NCI-H82 (cell line): ENCODE data around the gene QPCT.
"Not testable (repeated sequence)": the region's sequence is repeated elsewhere in the genome, so short reads cannot be mapped to it uniquely, and the experiment has no call there.

ENCODE experiments used
- DNase-seq: peaks from one replicate; lab custom pipeline; 2025; lab: John Stamatoyannopoulos, UW

Gene QPCT

GRCh38 chr2:37344453-37345361 lies at the start of gene QPCT:
QPCT (plus strand) TSS chr2:37344630; CDS start chr2:37344732, 102 bp downstream.
- DNase-seq: peak; percentile 29

GRCh38 chr2:37294858-37295257 lies 49.6 kb upstream of the QPCT start:
- DNase-seq: not testable (repeated sequence)

- DNase-seq: no peak
Observed at GRCh38 chr2:37295469-37296073, 48.9 kb upstream of the QPCT start.

- no peak for DNase-seq
Observed at GRCh38 chr2:37297632-37298031, 46.8 kb upstream of the QPCT start.

GRCh38 chr2:37300146-37300545 lies 44.3 kb upstream of the QPCT start:
- no peak for DNase-seq

- no peak for DNase-seq
Observed at GRCh38 chr2:37300578-37300977, 43.9 kb upstream of the QPCT start.

- DNase-seq: peak; percentile 54
Observed at GRCh38 chr2:37301408-37301807, 43.0 kb upstream of the QPCT start.

- no peak for DNase-seq
Observed at GRCh38 chr2:37302701-37303252, 41.7 kb upstream of the QPCT start.

- peak; percentile 87 for DNase-seq
Observed at GRCh38 chr2:37306024-37306423, 38.4 kb upstream of the QPCT start.

GRCh38 chr2:37307500-37307899 lies 36.9 kb upstream of the QPCT start:
- DNase-seq: no peak

- no peak for DNase-seq
Observed at GRCh38 chr2:37315364-37315763, 29.1 kb upstream of the QPCT start.

- DNase-seq: no peak
Observed at GRCh38 chr2:37316181-37316580, 28.2 kb upstream of the QPCT start.

GRCh38 chr2:37317746-37318145 lies 26.7 kb upstream of the QPCT start:
- DNase-seq: no peak

- no peak for DNase-seq
Observed at GRCh38 chr2:37318401-37318800, 26.0 kb upstream of the QPCT start.

- DNase-seq: no peak
Observed at GRCh38 chr2:37319754-37320609, 24.4 kb upstream of the QPCT start.

GRCh38 chr2:37321029-37321682 lies 23.3 kb upstream of the QPCT start:
- peak; percentile 21 for DNase-seq

- DNase-seq: peak; percentile 94
Observed at GRCh38 chr2:37322368-37322767, 22.1 kb upstream of the QPCT start.

- peak; percentile 34 for DNase-seq
Observed at GRCh38 chr2:37323176-37323780, 21.2 kb upstream of the QPCT start.

- DNase-seq: peak; percentile 71
Observed at GRCh38 chr2:37323781-37324535, 20.5 kb upstream of the QPCT start.

- peak; percentile 86 for DNase-seq
Observed at GRCh38 chr2:37324536-37324785, 20.0 kb upstream of the QPCT start.
